ENCODE data around the gene KIF24. TPM values are rescaled to one million over a fixed set of nuclear protein-coding genes. Genes with fewer than 3 reads are reported as not detected.
A peak's percentile ranks its signal among the peaks of the same experiment; 100 is the strongest.

KIF24 gene
- total and polyA plus RNA-seq, 2 of the 8 experiments (the other 6 are each of a cell fraction or from before 2014, with no cell fraction given), result 2.7 to 3.9 TPM

DNA sequence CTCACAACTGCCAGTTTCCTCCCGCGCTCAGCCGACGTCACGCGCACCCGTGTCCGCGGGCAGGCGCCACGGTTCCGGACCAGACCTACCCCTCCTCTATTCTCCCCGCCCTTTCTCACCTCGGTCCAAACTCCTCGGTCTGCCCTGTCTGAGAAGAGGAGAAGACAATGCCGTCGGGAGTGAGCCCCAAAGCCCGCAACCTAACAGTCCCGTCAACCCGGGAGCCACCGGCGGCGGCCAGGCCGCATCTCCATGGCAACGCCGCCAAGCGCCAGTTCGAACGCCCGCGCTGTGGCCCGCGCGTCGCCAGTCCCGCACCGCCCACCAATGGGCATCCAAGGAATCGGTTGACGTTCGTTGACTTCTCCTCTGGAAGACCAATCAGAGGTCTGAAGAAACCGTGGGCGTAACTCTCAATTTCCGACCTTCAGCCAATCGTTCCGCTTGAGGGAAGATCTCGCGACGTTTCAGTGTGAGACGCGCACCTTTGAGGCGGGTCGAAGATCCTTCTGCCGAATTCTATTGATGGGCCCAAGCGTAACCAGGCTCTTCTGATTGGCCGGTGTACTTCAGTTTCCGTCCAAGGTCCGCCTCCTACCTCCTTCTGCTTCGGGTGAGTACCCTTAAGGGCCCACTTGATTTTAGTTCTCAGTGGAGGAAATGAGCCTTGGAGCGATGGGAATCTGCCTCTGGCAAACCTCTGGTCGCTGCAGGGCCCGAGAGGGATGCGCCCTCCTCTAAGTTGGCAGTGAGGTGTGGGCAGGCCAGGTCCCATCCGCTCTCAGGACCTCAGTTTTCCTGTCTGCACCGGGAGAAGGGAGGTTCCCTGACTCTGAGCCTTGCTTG, at the start of gene KIF24, which contains the start of gene NUDT2 (continued):
- TF ChIP-seq SRF (IDR thresholded peaks at IDR 0.05; ENCODE audit: low read depth, low read length), result no peak
- no peak for TF ChIP-seq CHD1 (IDR thresholded peaks at IDR 0.05; ENCODE audit: low read depth, low read length)
- TF ChIP-seq EGR1 (IDR thresholded peaks at IDR 0.05; ENCODE audit: borderline replicate concordance, low read depth, low read length), result peak; percentile 31; the same call in 1 of the 2 replicates
- peak; percentile 87 for TF ChIP-seq ASH2L (IDR thresholded peaks at IDR 0.05; ENCODE audit: low read length)
- TF ChIP-seq ATF2 (IDR thresholded peaks at IDR 0.05; ENCODE audit: low read length), result no peak
- TF ChIP-seq EP300 (IDR thresholded peaks at IDR 0.05; ENCODE audit: borderline replicate concordance in 1 of 2, low read depth in 2 of 2, low read length in 2 of 2), result no peak
- no peak for TF ChIP-seq KDM1A (IDR thresholded peaks at IDR 0.05; ENCODE audit: borderline replicate concordance, low read length)
- no peak for TF ChIP-seq JUND (IDR thresholded peaks at IDR 0.05; ENCODE audit: low read length)
- no peak for TF ChIP-seq ZNF274 (IDR thresholded peaks at IDR 0.05; ENCODE audit: borderline replicate concordance, extremely low read depth, low read length)
- peak; percentile 33 for TF ChIP-seq KDM4A (IDR thresholded peaks at IDR 0.05; ENCODE audit: low read depth, low read length, severe bottlenecking)
- no peak for TF ChIP-seq HDAC6 (IDR thresholded peaks at IDR 0.05; ENCODE audit: low read depth, low read length)
- no peak for TF ChIP-seq SAP30 (IDR thresholded peaks at IDR 0.05; ENCODE audit: insufficient read depth, insufficient replicate concordance, low read length)
- TF ChIP-seq CBX5 (IDR thresholded peaks at IDR 0.05; ENCODE audit: low read depth, low read length), result no peak
- TF ChIP-seq YY1 (IDR thresholded peaks at IDR 0.05; ENCODE audit: low read depth, low read length), result no peak
- TF ChIP-seq CREB1 (IDR thresholded peaks at IDR 0.05), result peak; percentile 81
- TF ChIP-seq MAFK (IDR thresholded peaks at IDR 0.05; ENCODE audit: low read depth, low read length), result no peak
- TF ChIP-seq TAF7 (optimal IDR thresholded peaks at IDR 0.05; ENCODE audit: borderline replicate concordance, low read depth, low read length), result peak; percentile 90
- TF ChIP-seq SIX5 (IDR thresholded peaks at IDR 0.05; ENCODE audit: low read depth, low read length), result no peak
- TF ChIP-seq SUZ12 (IDR thresholded peaks at IDR 0.05; ENCODE audit: low read length), result no peak
- TF ChIP-seq CTCF (IDR thresholded peaks at IDR 0.05; ENCODE audit: control extremely low read depth in 1 of 3, insufficient read depth in 1 of 3, low read depth in 1 of 3, low read length in 3 of 3), result no peak

Data from H1 (cell line).